Keratinocyte (primary cell): ENCODE results near the gene TUBB. TPM values are rescaled to one million over a fixed set of nuclear protein-coding genes. Genes with fewer than 3 reads are reported as not detected.
A peak's percentile ranks its signal among the peaks of the same experiment; 100 is the strongest.

ENCODE experiments used
- DNase-seq: peaks from one replicate; pipeline ENCODE4 v3.0.0-alpha.2; 2011; ENCODE audit warnings: low read depth, missing footprints, low spot score
- FAIRE-seq: peaks from 2 replicates; lab custom pipeline; 2011; peaks lifted over from hg19 to GRCh38; lab: Jason Lieb, UNC
- H2AFZ ChIP-seq: 2 replicates; pipeline ENCODE4 v1.6.0; 2012; ENCODE audit warnings: low read length, control low read depth, inconsistent platforms; ENCODE audit not compliant: control insufficient read depth
- H3K27ac ChIP-seq: 2 replicates; pipeline ENCODE4 v1.5.1; 2011; ENCODE audit warnings: low read length; ENCODE audit not compliant: control insufficient read depth, insufficient read depth
- H3K27me3 ChIP-seq: 3 replicates; pipeline ENCODE4 v1.6.0; 2011; ENCODE audit warnings: low read length; ENCODE audit not compliant: control insufficient read depth, insufficient read depth; ENCODE audit errors: extremely low read depth
- H3K36me3 ChIP-seq, 2 experiments: 2 replicates in 1 of 2; 3 replicates in 1 of 2; pipeline ENCODE4 v1.5.1; 2011; ENCODE audit warnings: low read length in 2 of 2, mild to moderate bottlenecking in 1 of 2; ENCODE audit not compliant: control insufficient read depth in 2 of 2, insufficient read depth in 2 of 2; ENCODE audit errors: extremely low read depth in 1 of 2
- H3K4me1 ChIP-seq: 3 replicates; pipeline ENCODE4 v1.5.1; 2011; ENCODE audit warnings: low read length; ENCODE audit not compliant: control insufficient read depth, insufficient read depth; ENCODE audit errors: extremely low read depth
- H3K4me2 ChIP-seq: 3 replicates; pipeline ENCODE4 v1.6.0; 2011; ENCODE audit warnings: low read depth, low read length; ENCODE audit not compliant: control insufficient read depth, insufficient read depth; ENCODE audit errors: extremely low read depth
- H3K4me3 ChIP-seq, 3 experiments: fragments of 200-600 bp in 1 of 3; sonication (generic) in 1 of 3; 2 replicates in 2 of 3; 3 replicates in 1 of 3; pipeline ENCODE4 v1.5.1; 2011 to 2016; ENCODE audit warnings: low read length in 3 of 3, mild to moderate bottlenecking in 3 of 3, control low read depth in 2 of 3, inconsistent platforms in 1 of 3, low read depth in 1 of 3, mixed read lengths in 1 of 3, mixed run types in 1 of 3, moderate library complexity in 1 of 3; ENCODE audit not compliant: control insufficient read depth in 2 of 3, insufficient read depth in 2 of 3; ENCODE audit errors: extremely low read depth in 1 of 3
- H3K79me2 ChIP-seq: 2 replicates; pipeline ENCODE4 v1.6.0; 2012; ENCODE audit warnings: low read length; ENCODE audit not compliant: control insufficient read depth, insufficient read depth
- H3K9ac ChIP-seq: 3 replicates; pipeline ENCODE4 v1.6.0; 2011; ENCODE audit warnings: low read length; ENCODE audit not compliant: control insufficient read depth, insufficient read depth; ENCODE audit errors: extremely low read depth
- H3K9me1 ChIP-seq: 3 replicates; pipeline ENCODE4 v1.6.0; 2011; ENCODE audit warnings: low read length; ENCODE audit not compliant: control insufficient read depth, insufficient read depth; ENCODE audit errors: extremely low read depth
- H3K9me3 ChIP-seq: 2 replicates; pipeline ENCODE4 v1.5.1; 2012; ENCODE audit warnings: low read depth, low read length; ENCODE audit not compliant: control insufficient read depth
- H4K20me1 ChIP-seq: 3 replicates; pipeline ENCODE4 v1.6.0; 2011; ENCODE audit warnings: low read length; ENCODE audit not compliant: control insufficient read depth, insufficient read depth; ENCODE audit errors: extremely low read depth
- EZH2 ChIP-seq: IDR thresholded peaks from one replicate; pipeline ENCODE4 v1.6.1; 2012; ENCODE audit warnings: inconsistent platforms, mild to moderate bottlenecking, low read length, moderate library complexity
- dilution Hi-C: fragments of 300-500 bp; cut with MboI; formaldehyde crosslinking; loops from one replicate; pipeline ENCODE4 v1.7.0; 2020; ENCODE audit warnings: low sequenced_read_pairs; ENCODE audit not compliant: extremely low pct_ligation_motif_present
- polyA plus RNA-seq, 5 experiments: library from polyadenylated mRNA; depleted of rRNA in 3 of 5; stranded (reverse) in 3 of 5; stranded (forward) in 1 of 5; unstranded in 1 of 5; fragments of >200 nt; gene quantifications; 1 replicate in 1 of 5; 2 replicates in 3 of 5; 3 replicates in 1 of 5; pipeline versions ENCODE4 v1.2.1 to v1.2.3, GENCODE V29; 2011 to 2012; ENCODE audit warnings: missing spikeins in 2 of 5, low read depth in 1 of 5, low replicate concordance in 1 of 5
- TF ChIP-seq, protein P1 (sequence below), 3 experiments: IDR thresholded peaks in 1 of 3; conservative IDR thresholded peaks in 1 of 3; optimal IDR thresholded peaks in 1 of 3; 2 replicates in 2 of 3; 3 replicates in 1 of 3; pipeline versions ENCODE3 to v1.5.1; 2011; ENCODE audit warnings: low read length in 3 of 3, mild to moderate bottlenecking in 3 of 3, moderate library complexity in 2 of 3, control low read depth in 1 of 3, inconsistent platforms in 1 of 3; ENCODE audit not compliant: insufficient read depth in 2 of 3; ENCODE audit errors: extremely low read depth in 1 of 3

Gene TUBB
- polyA plus RNA-seq, 1 donor (not counting 4 experiments of a cell fraction or from before 2014, with no cell fraction given) = 1,159 TPM

- Histone ChIP-seq H2AFZ (no peak overlapping the region), H4K20me1 (peaks cover 11% of the 10 kb centered on the region), H3K9ac (peak overlapping the region; percentile 58), H3K27me3 (no peaks in the 10 kb centered on the region), H3K9me1 (no peaks in the 10 kb centered on the region), H3K4me3 (peak overlapping the region in 2 of 3 experiments; percentile 66 to 85), H3K27ac (peak overlapping the region; percentile 59), H3K4me1 (peaks cover 29% of the 10 kb centered on the region), H3K36me3 (peaks cover 8 to 18% of the 10 kb centered on the region in 2 experiments), H3K79me2 (peaks cover 10% of the 10 kb centered on the region), H3K4me2 (peak overlapping the region; percentile 53), H3K9me3 (no peaks in the 10 kb centered on the region)
- no peak for FAIRE-seq
- dilution Hi-C loops = no loop called here
- TF ChIP-seq, protein P1, sequence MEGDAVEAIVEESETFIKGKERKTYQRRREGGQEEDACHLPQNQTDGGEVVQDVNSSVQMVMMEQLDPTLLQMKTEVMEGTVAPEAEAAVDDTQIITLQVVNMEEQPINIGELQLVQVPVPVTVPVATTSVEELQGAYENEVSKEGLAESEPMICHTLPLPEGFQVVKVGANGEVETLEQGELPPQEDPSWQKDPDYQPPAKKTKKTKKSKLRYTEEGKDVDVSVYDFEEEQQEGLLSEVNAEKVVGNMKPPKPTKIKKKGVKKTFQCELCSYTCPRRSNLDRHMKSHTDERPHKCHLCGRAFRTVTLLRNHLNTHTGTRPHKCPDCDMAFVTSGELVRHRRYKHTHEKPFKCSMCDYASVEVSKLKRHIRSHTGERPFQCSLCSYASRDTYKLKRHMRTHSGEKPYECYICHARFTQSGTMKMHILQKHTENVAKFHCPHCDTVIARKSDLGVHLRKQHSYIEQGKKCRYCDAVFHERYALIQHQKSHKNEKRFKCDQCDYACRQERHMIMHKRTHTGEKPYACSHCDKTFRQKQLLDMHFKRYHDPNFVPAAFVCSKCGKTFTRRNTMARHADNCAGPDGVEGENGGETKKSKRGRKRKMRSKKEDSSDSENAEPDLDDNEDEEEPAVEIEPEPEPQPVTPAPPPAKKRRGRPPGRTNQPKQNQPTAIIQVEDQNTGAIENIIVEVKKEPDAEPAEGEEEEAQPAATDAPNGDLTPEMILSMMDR (optimal IDR thresholded peaks at IDR 0.05 in 1 of 3, IDR thresholded peaks at IDR 0.05 in 1 of 3, conservative IDR thresholded peaks at IDR 0.05 in 1 of 3; ENCODE audit: extremely low read depth in 1 of 3, insufficient read depth in 2 of 3, low read length in 3 of 3) = no peak
- no peak for TF ChIP-seq EZH2
- DNase-seq = no peak
Measured at GRCh38 chr6:30741063-30741779, 21.1 kb downstream of the TUBB start.

DNA sequence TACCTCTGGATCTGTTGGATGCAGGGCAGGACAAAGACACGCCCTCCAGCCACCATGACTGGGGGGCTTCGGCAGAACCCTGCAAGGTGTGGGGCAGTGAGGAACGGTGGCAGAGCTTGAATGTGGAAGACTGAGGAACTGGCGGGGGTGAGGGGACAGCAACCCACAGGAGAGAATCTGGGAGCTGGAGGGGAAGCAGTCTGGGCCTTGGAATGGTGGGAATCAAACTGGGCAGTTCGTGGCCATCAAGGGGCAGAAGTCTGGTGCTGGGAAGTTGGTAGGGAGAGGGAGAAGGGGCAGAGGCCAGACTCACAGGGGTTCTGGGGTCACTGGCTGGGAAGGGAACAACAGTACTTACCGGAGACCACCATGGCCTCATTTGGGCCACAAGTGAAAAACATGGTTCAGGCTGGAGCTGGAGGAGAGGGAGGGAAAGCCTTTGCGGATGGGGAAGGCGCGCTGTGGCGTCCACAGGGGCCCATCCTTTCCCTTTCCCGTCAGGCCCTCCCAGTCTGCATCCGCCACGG, 21.7 kb downstream of the TUBB start:
- H3K9ac ChIP-seq = peak overlapping the region; percentile 58
- no peak for FAIRE-seq
- peaks cover 10% of the 10 kb centered on the region for H3K79me2 ChIP-seq
- no peaks in the 10 kb centered on the region for H3K9me3 ChIP-seq
- H2AFZ ChIP-seq = no peak overlapping the region
- dilution Hi-C loops = no loop called here
- TF ChIP-seq, protein P1 (optimal IDR thresholded peaks at IDR 0.05 in 1 of 3, IDR thresholded peaks at IDR 0.05 in 1 of 3, conservative IDR thresholded peaks at IDR 0.05 in 1 of 3; ENCODE audit: extremely low read depth in 1 of 3, insufficient read depth in 2 of 3, low read length in 3 of 3) = no peak
- TF ChIP-seq EZH2 = no peak
- H3K9me1 ChIP-seq = no peaks in the 10 kb centered on the region
- H3K4me1 ChIP-seq = peaks cover 33% of the 10 kb centered on the region
- peak overlapping the region; percentile 53 for H3K4me2 ChIP-seq
- H4K20me1 ChIP-seq = peaks cover 11% of the 10 kb centered on the region
- DNase-seq = no peak
- peak overlapping the region; percentile 59 for H3K27ac ChIP-seq
- H3K36me3 ChIP-seq = peaks cover 7 to 18% of the 10 kb centered on the region in 2 experiments
- no peaks in the 10 kb centered on the region for H3K27me3 ChIP-seq
- H3K4me3 ChIP-seq = peak overlapping the region in 2 of 3 experiments; percentile 66 to 85
